ENCODE data around the gene CD44.
"Not testable (repeated sequence)": the region's sequence is repeated elsewhere in the genome, so short reads cannot be mapped to it uniquely, and the experiment has no call there.

Gene CD44

GRCh38 chr11:35211952-35212351 is 73.0 kb downstream of the CD44 start:
- DNase-seq: no peak

- DNase-seq: no peak
Measured at GRCh38 chr11:35214226-35214770, 75.3 kb downstream of the CD44 start.

GRCh38 chr11:35214792-35215193 is 75.8 kb downstream of the CD44 start:
- DNase-seq: peak in 1 of 51 donors; percentile 1

GRCh38 chr11:35215945-35216344 is 77.0 kb downstream of the CD44 start:
- no peak for DNase-seq

GRCh38 chr11:35216962-35217678 is 78.1 kb downstream of the CD44 start:
- DNase-seq: no peak

- no peak for DNase-seq
Measured at GRCh38 chr11:35218956-35219355, 80.0 kb downstream of the CD44 start.

GRCh38 chr11:35223371-35223796 is 84.4 kb downstream of the CD44 start:
- DNase-seq: peak in 6 of 51 donors; percentile 3 to 24 (median 15)

- DNase-seq: no peak
Measured at GRCh38 chr11:35223991-35224390, 85.0 kb downstream of the CD44 start.

GRCh38 chr11:35225946-35226520 is 87.1 kb downstream of the CD44 start:
- no peak for DNase-seq

- not testable (repeated sequence) for DNase-seq
Measured at GRCh38 chr11:35226756-35227155, 87.8 kb downstream of the CD44 start.

- no peak for DNase-seq
Measured at GRCh38 chr11:35227576-35228327, 88.8 kb downstream of the CD44 start.

- DNase-seq: no peak
Measured at GRCh38 chr11:35228328-35228725, 89.4 kb downstream of the CD44 start.

- no peak for DNase-seq
Measured at GRCh38 chr11:35230388-35230787, 91.4 kb downstream of the CD44 start.

- DNase-seq: no peak
Measured at GRCh38 chr11:35231076-35231860, 92.3 kb downstream of the CD44 start.

GRCh38 chr11:35232891-35233330 is 93.9 kb downstream of the CD44 start:
- DNase-seq: no peak

- no peak for DNase-seq
Measured at GRCh38 chr11:35233518-35233917, 94.5 kb downstream of the CD44 start.

- DNase-seq: no peak
Measured at GRCh38 chr11:35234460-35235156, 95.6 kb downstream of the CD44 start.

- no peak for DNase-seq
Measured at GRCh38 chr11:35235157-35235468, 96.1 kb downstream of the CD44 start.

- no peak for DNase-seq
Measured at GRCh38 chr11:35235498-35235897, 96.5 kb downstream of the CD44 start.

GRCh38 chr11:35235936-35236666 is 97.1 kb downstream of the CD44 start:
- no peak for DNase-seq
